NB4 (cell line): ENCODE data around the gene ANTKMT.

Source experiments
- TF ChIP-seq, protein P1 (sequence below): IDR thresholded peaks from one replicate; pipeline ENCODE4 v1.5.1; 2012; ENCODE audit warnings: low read depth, low read length
- TF ChIP-seq, protein P2 (sequence below): IDR thresholded peaks from 2 replicates; pipeline ENCODE4 v1.6.1; 2011; ENCODE audit warnings: low read depth, low read length

DNA sequence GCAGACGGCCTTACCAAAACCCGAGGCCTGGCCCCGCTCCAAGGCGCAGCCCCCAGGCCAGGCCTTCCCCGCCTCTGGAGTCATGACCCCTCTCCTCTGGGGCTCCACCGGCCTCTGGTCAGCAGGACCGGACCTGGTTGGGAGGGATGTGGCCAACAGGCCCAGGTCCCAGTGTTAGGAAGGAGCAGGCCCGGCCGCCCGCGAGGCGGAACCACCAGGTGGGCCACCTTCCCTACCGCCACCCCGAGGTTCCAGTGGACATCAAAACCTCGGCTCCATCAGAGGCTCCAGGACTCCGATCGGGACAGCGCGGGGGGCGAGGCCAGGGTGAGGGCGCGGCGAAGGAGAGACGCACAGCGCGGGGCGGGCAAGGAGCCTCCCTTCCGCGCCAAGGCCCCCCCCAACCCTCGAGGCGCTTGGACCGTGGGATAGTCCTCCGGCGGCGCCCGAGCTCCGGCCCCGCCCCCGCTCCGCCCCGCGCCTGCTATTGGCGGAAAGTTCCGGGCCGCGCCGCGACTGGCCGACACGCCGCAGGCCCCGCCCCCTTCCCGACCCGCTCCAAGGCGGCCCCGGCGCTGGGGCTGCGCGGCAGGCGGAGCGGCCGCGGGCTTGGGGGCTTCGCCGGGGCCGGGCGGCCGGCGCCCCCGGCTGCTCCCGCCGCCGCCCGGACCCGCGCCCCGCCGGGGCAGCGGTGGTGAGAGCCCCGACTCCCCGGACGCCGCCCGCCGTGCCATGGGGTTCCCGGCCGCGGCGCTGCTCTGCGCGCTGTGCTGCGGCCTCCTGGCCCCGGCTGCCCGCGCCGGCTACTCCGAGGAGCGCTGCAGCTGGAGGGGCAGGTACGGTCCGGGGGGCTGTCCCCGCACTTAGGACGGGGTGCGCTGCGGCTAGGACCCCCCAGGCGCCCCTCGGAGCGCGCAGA is 6.1 kb upstream of the ANTKMT start, which contains the start of gene METRN:
- TF ChIP-seq, protein P1, sequence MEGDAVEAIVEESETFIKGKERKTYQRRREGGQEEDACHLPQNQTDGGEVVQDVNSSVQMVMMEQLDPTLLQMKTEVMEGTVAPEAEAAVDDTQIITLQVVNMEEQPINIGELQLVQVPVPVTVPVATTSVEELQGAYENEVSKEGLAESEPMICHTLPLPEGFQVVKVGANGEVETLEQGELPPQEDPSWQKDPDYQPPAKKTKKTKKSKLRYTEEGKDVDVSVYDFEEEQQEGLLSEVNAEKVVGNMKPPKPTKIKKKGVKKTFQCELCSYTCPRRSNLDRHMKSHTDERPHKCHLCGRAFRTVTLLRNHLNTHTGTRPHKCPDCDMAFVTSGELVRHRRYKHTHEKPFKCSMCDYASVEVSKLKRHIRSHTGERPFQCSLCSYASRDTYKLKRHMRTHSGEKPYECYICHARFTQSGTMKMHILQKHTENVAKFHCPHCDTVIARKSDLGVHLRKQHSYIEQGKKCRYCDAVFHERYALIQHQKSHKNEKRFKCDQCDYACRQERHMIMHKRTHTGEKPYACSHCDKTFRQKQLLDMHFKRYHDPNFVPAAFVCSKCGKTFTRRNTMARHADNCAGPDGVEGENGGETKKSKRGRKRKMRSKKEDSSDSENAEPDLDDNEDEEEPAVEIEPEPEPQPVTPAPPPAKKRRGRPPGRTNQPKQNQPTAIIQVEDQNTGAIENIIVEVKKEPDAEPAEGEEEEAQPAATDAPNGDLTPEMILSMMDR = no peak
- TF ChIP-seq, protein P2, sequence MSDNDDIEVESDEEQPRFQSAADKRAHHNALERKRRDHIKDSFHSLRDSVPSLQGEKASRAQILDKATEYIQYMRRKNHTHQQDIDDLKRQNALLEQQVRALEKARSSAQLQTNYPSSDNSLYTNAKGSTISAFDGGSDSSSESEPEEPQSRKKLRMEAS = no peak
